Panc1 (cell line): Measurements from ENCODE around the gene WDFY2. TPM values are rescaled to one million over a fixed set of nuclear protein-coding genes. Genes with fewer than 3 reads are reported as not detected.

Experiments
- ATAC-seq: fragments of 200-7000 bp; cut with Tn5 transposase; 2 replicates; pipeline ENCODE4 v1.9.1; 2020; ENCODE audit warnings: mild to moderate bottlenecking, moderate library complexity
- BruUV-seq: library from RNA; stranded (reverse); fragments of 400-500 nt; replicated peaks from 2 replicates; lab custom pipeline; 2021; lab: Mats Ljungman, UMichigan
- CTCF ChIA-PET: fragments of 300-600 bp; sonication (Branson Sonifier 250); formaldehyde crosslinking; loops from one replicate; lab custom pipeline; 2022; ENCODE audit warnings: antibody characterized with exemption; lab: Charles Lee
- POLR2A ChIA-PET: fragments of 300-600 bp; sonication (Branson Sonifier 250); formaldehyde crosslinking; loops from one replicate; lab custom pipeline; 2022; ENCODE audit warnings: antibody characterized with exemption; lab: Charles Lee
- DNase-seq: peaks from one replicate; pipeline ENCODE4 v3.0.0-alpha.2; 2010; ENCODE audit warnings: low read depth, low spot score
- H3K27ac ChIP-seq: 2 replicates; pipeline ENCODE4 v1.5.1; 2011; ENCODE audit warnings: mild to moderate bottlenecking, low read length, inconsistent platforms
- H3K27me3 ChIP-seq: fragments of 200-500 bp; sonication (Bioruptor generic); 2 replicates; pipeline ENCODE4 v1.6.0; 2014; ENCODE audit warnings: low read length, inconsistent platforms; ENCODE audit not compliant: control insufficient read depth, insufficient read depth
- H3K36me3 ChIP-seq: fragments of 200-500 bp; sonication (Bioruptor generic); 2 replicates; pipeline ENCODE4 v1.5.1; 2014; ENCODE audit warnings: inconsistent platforms, mild to moderate bottlenecking, low read length, moderate library complexity; ENCODE audit not compliant: control insufficient read depth, insufficient read depth
- H3K4me1 ChIP-seq: 2 replicates; pipeline ENCODE4 v1.5.1; 2011; ENCODE audit warnings: inconsistent platforms, mild to moderate bottlenecking, low read length, moderate library complexity; ENCODE audit not compliant: control insufficient read depth, insufficient read depth
- H3K4me3 ChIP-seq, 2 experiments: 2 replicates each; pipeline ENCODE4 v1.5.1; 2011 to 2012; ENCODE audit warnings: low read depth in 2 of 2, low read length in 2 of 2, mild to moderate bottlenecking in 2 of 2, inconsistent platforms in 1 of 2, moderate library complexity in 1 of 2
- H3K9me3 ChIP-seq: fragments of 200-500 bp; sonication (Bioruptor generic); 2 replicates; pipeline ENCODE4 v1.5.1; 2014; ENCODE audit warnings: low read depth, mild to moderate bottlenecking, inconsistent platforms, low read length, moderate library complexity; ENCODE audit not compliant: control insufficient read depth, insufficient read depth
- CTCF ChIP-seq: fragments of 450-650 bp; IDR thresholded peaks from 2 replicates; pipeline ENCODE4 v1.5.1; 2017; ENCODE audit warnings: mild to moderate bottlenecking
- POLR2AphosphoS5 ChIP-seq: IDR thresholded peaks from 2 replicates; pipeline ENCODE4 v1.6.1; 2012; ENCODE audit warnings: mild to moderate bottlenecking, low read depth, low read length, moderate library complexity
- REST ChIP-seq, 2 experiments: IDR thresholded peaks; 2 replicates each; pipeline ENCODE4 v1.6.1; 2011 to 2012; ENCODE audit warnings: low read depth in 2 of 2, control low read depth in 1 of 2, low read length in 1 of 2, mild to moderate bottlenecking in 1 of 2, moderate library complexity in 1 of 2; ENCODE audit not compliant: insufficient read depth in 1 of 2
- SIN3A ChIP-seq: IDR thresholded peaks from 2 replicates; pipeline ENCODE4 v1.6.1; 2012; ENCODE audit warnings: low read depth, mild to moderate bottlenecking, low read length, moderate library complexity, borderline replicate concordance; ENCODE audit not compliant: insufficient read depth
- TCF7L2 ChIP-seq: IDR thresholded peaks from 2 replicates; pipeline ENCODE4 v1.6.1; 2011; ENCODE audit warnings: mild to moderate bottlenecking, low read depth, low read length, inconsistent platforms
- in situ Hi-C: cut with HindIII; loops from 2 replicates; pipeline ENCODE4 v1.10.0; 2016; ENCODE audit warnings: low sequenced_read_pairs, low pct_unique_long_range_greater_than_20kb
- intact Hi-C: fragments of 100-400 bp; cut with micrococcal nuclease; formaldehyde crosslinking; loops from one replicate; pipeline ENCODE4 v1.10.0; 2022; ENCODE audit not compliant: unreplicated experiment
- total RNA-seq: library from RNA; stranded (reverse); gene quantifications from one replicate; pipeline ENCODE4 v1.2.1, GENCODE V29; 2021; ENCODE audit not compliant: unreplicated experiment

Gene WDFY2
- total RNA-seq, 1 experiment from 2014 or later, result 7.8 TPM

DNA sequence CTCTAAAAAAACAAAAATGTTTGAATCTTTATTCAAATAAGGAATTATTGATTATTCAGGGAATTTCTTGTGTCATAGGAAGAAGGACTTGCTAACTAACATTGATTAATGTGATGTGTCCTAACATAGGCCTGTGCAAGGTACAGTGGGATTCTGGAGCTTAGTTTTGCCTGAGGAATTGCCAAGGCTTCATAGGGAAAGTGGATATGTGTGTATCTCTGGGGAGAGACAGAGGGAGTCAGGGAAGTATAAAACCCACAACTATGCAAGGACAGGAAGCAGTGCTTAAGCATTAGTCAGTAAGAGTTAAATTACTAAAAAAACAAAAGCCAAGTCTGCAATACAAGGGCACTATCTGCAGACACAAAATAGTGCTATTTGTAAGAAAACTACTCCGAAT lies 59.6 kb downstream of the WDFY2 start:
- TF ChIP-seq REST (IDR thresholded peaks at IDR 0.05; ENCODE audit: insufficient read depth in 1 of 2, low read depth in 2 of 2, low read length in 1 of 2) (no peak), SIN3A (no peak), CTCF (no peak), TCF7L2 (no peak), POLR2AphosphoS5 (no peak)
- in situ Hi-C loops (no loop called here), intact Hi-C loops (no loop called here)
- no peaks in the 10 kb centered on the region for H3K27me3 ChIP-seq
- no peaks in the 10 kb centered on the region for H3K36me3 ChIP-seq
- H3K4me3 ChIP-seq, result no peak overlapping the region
- no TSS peak for BruUV-seq
- peaks cover 42% of the 10 kb centered on the region for H3K4me1 ChIP-seq
- ATAC-seq (peak; percentile 87), DNase-seq (no peak)
- ChIA-PET CTCF (interaction anchor here (0.6 kb wide), 1 partner anchor 54 kb away, joined by 7 read pairs; no protein-coding TSS in a partner anchor), POLR2A (no interaction called here)
- H3K9me3 ChIP-seq, result no peaks in the 10 kb centered on the region
- peak overlapping the region; percentile 82 for H3K27ac ChIP-seq

DNA sequence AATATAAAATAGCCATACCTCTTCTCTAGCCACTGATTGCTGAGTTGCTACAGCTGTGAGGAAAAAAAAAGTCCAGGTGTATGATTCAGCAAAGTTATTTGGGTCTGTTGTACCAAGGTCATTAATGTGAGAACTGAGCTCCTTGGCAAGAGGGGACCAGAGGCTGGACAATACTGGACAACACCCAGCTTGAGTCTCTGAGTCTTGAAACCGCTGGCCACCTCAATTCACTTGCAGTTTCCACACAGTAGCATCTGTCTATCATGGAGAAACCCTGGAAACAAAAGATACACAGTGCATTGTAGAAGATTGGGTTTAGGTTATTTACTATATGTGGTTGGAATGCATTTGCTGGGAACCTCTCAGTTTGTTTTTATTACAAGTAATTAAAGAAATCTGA lies 60.4 kb downstream of the WDFY2 start:
- DNase-seq (no peak), ATAC-seq (0 out of 2 replicates have a peak, but pooled peaks have one; percentile 29)
- no peak for TF ChIP-seq SIN3A
- TF ChIP-seq CTCF, result no peak
- no peak for TF ChIP-seq TCF7L2
- no peak for TF ChIP-seq REST (IDR thresholded peaks at IDR 0.05; ENCODE audit: insufficient read depth in 1 of 2, low read depth in 2 of 2, low read length in 1 of 2)
- no peak for TF ChIP-seq POLR2AphosphoS5
- no peak overlapping the region for H3K4me3 ChIP-seq
- intact Hi-C loops, result no loop called here
- ChIA-PET CTCF (no interaction called here), POLR2A (no interaction called here)
- no peaks in the 10 kb centered on the region for H3K36me3 ChIP-seq
- no peaks in the 10 kb centered on the region for H3K9me3 ChIP-seq
- peak overlapping the region; percentile 82 for H3K27ac ChIP-seq
- peaks cover 34% of the 10 kb centered on the region for H3K4me1 ChIP-seq
- no peaks in the 10 kb centered on the region for H3K27me3 ChIP-seq
- in situ Hi-C loops, result no loop called here
- BruUV-seq, result no TSS peak
